ENCODE measurements around the gene CYP27B1.

Gene CYP27B1

GRCh38 chr12:57735198-57735855, 31.6 kb downstream of the CYP27B1 start:
- no peak for DNase-seq (ENCODE audit: low read depth)

DNA sequence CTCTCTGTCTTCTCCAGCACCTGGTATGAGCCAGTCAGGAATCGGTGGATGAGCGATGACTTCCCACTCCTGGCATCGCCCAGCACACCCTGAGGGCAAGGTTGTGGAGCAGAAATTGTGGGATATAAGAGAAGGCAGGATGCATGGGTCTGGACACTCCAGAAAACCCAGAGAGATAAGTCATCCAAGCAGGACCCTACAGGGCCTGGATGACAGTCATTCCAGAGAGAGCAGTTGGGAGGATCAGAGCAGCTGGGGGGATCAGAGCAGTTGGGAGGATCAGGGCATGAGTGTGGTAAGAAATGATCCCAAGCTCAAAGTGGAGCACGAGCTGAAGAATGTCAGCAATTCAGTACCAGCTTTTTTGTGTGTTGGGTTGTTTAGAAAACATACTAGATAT, 32.3 kb downstream of the CYP27B1 start:
- no peak for DNase-seq (ENCODE audit: low read depth)

DNA sequence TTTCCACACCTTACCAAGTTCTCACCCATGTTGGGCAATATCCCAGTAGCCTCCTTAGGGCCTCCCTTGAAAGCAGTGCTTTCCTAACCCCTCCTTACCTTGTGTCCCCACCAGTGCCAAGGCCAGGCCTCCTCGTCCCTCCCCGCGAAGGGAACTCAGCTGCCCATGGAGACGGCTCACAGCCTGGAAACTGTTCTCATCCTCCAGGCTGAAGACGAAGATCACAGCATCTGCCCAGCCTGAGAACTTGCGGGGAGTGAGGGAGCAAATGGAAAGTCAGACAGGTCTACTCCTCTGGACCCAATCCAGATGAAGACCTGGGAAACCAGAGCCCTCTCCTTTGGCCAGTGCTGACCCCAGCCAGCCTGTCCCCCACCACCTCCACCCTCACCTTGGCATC, 33.0 kb downstream of the CYP27B1 start:
- no peak for DNase-seq (ENCODE audit: low read depth)

DNA sequence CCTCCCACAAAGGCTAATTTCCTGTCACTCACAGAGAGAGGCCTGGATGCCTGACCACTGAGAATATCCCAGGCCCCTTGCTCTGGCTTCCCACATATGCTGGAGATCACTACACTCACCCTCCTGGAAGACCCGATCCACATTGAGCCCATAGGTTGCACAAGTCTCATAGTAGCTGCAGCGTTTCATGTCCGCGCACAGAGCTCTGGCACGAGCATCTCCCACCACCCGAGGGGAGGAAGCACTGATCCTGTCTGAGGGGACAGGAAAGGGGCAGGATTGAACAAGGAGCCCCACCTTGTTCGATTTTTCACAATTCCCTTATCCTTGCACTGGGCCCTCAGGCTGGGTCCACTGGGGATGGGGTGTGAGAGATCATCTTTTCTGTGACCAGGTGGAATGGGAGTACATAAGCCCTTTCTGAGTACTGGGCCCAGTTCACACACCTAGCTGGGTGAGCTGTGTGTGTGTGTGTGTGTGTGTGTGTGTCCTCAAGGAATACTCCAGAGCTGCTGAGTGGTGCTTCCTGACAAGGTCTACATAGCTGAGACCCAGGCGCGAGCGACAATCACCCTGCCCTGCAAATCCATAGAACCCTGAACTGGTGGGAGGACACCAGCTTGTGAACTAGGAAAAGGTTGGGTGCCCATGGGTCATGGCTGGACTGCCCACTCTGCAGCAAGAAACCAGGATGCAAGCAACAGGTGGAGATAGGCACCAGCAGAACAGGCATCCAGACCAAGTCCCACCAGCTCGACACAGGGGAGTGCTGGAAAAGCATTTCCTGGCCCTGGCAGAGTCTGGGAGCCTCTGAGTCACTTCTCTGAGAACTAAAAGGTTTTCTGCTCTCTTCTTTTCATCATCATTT, 33.9 kb downstream of the CYP27B1 start:
- DNase-seq (ENCODE audit: low read depth): no peak

- DNase-seq (ENCODE audit: low read depth): no peak
Observed at GRCh38 chr12:57732270-57732669, 34.6 kb downstream of the CYP27B1 start.

DNA sequence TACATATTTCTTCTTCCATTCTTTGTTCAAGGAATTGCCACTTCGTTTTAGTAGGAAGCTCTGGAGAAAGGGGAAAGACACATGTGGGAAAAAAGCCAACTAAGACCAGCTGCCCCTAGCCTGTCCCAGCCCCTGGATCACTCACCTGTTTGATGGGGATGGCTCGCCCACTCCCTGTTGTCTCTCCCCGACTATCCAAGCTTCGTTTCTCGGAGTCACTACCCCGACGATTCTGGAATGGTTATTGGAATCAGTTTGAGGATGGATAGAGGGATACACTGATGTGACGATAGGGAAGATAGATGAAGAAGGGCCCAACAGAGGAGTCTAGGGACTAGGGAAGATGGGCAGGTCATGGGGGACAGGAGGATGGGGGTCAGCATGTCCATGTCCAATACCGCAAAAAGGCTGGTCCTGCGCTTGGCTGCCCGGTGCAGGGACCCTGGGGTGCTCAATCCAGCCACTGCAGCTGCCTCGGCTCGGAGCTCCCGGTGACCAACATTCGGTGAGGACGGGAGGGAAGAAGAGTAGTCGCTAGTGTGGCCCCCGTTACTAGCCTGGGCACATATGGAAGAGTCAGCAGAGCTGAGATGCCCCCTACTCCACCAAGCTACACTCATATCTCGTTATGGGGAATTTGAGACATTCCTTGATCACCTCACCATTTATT, 35.3 kb downstream of the CYP27B1 start:
- no peak for DNase-seq (ENCODE audit: low read depth)

DNA sequence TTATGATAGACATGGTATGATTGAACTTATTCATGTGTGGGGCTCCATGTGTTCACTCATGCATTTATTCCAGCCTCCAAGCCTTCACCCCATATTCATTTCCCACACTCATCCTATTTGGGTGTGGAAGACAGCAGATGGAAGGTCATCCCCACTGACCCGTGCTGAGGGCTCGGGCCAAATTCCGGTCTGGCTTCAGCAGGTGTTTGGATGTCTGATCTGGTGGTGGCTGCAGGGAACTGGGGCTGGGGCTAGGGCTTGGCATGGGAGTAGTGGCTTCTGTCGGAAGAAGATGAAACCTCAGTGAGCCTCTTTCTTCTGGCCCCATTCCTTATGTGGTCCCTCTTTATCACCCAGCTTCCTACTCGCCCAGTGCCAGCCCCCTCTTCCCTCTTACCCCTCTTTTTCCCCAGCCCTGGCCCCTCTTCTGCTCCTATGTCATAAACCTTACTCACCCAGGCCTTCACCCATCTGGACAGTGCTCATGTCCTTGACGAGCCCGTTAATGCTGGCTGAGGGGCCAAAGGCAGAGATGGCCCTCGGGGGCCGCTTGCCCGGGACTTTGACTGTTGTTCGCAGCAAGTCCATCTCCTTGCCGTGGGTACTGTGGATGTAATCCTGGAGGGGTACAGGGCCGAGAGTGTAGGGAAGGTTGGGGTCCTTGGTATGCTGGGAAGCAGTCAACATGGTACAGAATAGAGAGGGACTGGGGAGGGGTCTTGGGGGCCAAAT, 36.4 kb downstream of the CYP27B1 start:
- no peak for DNase-seq (ENCODE audit: low read depth)

DNA sequence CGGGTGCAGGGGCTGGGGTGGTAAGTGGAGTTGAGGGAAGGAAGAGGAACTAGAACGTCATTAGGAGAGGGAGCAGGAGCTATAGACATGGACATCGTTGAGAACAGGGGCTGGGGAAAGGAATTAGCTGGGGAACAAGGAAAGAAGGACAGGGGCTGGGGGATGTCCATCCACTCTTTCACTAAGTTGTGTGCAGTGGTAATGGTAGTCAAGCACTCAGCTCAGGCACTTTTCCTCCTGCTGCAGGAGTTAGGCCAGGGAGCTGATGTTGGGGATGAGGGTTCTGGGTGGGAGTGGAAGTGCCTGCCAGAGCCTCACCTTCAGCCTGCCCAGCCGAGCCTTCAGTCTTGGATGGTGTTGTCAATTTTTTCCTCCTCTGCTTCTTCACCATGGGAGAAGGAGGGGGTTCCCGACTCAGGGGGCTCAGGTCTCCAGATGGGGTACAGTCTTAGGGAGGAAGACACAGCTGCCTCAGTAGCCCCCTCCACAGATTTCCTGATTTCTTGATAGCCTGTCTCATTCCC, 37.5 kb downstream of the CYP27B1 start:
- DNase-seq (ENCODE audit: low read depth): no peak

- no peak for DNase-seq (ENCODE audit: low read depth)
Observed at GRCh38 chr12:57727758-57728395, 39.0 kb downstream of the CYP27B1 start.

DNA sequence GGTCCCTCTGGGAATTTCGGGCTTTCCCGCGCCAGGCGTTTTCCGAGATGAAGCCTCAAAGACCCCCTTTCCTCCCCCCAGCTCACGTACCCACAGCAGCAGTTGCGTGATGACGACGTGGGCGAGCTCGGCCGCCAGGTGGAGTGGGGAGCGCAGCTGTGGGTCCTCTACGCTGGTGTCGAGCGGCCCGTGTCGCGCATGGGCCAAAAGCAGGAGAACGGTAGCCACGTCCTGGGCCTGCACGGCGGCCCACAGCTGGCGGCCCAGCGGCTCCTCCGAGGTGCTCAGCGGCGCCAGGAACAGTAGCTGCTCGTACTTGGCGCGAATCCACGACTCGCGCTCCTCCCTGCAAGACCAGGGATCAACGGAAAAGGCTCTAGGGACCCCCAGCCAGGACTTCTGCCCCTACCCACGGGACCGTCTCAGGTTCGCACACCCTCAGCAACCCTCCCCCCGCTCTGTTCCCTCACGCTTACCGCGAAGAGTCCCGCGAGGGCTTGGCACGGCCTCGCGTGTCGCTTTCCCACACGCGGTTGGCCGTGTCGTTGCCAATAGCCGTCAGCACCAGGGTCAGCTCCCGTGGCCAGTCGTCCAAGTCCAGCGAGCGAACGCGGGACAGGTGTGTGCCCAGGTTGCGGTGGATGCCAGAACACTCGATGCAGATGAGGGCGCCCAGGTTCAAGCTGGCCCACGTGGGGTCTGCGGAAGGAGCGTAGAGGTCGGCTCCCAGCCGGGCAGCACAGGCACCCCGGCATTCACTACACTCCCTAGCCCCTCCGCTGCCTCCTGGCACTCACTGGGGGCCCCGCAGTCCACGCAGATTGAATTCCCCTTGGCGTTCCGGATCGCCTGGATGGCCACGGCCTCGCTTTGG, 39.8 kb downstream of the CYP27B1 start:
- DNase-seq (ENCODE audit: low read depth): no peak

DNA sequence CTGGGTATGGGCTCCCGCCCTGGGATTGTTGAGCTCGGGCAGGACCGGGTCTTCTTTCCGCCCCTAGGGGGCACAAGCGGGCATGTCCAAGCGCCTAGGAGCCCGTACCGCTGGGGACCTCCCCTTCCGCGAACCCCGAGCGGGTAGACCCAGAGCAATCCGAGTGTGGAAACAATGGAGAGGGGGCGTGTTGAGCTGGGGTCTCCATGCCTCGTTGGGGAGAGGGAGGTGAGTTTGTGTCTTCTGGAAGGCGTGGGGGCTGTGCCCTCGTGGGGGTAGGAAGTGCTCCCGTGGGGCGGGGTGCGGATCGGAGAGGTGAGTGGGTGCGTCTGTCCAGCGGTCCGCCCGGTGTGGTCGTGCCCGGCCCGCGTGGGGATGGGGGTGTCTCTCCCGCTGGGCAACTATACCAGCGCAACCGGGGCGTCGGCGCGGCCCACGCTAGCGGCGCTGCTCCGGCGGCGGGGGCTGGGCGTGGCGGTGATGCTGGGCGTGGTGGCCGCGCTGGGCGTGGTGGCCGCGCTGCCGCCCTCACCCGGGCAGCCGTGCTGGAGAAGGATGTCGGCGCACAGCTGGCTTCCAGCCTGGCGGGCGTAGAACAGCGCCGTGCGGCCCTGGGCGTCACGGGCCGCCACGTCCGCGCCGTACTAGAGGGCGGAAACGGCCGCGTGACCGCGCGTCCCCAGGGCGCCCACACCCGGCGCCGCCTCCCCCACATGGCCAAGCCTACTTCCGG, 40.6 kb downstream of the CYP27B1 start:
- DNase-seq (ENCODE audit: low read depth): no peak

GRCh38 chr12:57725851-57726150, 41.1 kb downstream of the CYP27B1 start:
- DNase-seq (ENCODE audit: low read depth): no peak

DNA sequence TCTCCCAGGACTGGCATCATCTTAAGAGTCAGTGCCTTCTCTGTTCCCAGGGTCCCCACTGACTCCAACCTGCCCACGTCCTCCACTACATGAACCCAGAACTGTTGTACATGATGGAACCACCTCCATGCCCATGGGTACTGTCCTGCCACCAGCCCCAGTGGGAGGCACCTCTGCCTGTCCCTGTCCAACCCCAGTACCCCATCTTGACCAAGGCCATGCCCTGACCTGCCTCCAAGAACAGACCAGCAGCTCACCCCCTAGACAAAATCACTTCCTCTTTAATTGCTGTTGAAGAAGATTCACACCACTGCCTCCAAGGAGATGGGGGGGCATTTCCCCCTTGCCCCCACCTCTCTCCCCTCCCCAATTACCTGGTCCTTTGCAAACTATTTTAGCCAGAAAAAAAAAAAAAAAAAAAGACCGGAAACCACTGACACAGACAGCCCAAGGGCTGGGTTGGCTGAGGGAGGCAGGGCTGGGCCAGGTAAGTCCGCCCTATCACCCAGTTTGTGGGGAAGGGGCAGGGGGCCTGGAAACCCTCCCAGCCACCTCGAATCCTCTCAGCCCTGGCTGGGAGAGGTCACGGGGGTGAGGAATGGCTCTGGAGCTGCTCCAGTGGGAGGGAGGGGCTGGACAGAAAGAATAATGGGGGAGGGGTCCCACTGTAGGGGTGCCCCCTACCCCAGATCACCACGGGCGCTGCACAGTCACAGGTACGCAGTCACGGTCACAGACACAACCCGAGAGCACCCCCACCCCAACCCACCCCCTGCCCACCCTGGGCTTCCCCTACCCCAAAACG, 41.7 kb downstream of the CYP27B1 start:
- no peak for DNase-seq (ENCODE audit: low read depth)

DNA sequence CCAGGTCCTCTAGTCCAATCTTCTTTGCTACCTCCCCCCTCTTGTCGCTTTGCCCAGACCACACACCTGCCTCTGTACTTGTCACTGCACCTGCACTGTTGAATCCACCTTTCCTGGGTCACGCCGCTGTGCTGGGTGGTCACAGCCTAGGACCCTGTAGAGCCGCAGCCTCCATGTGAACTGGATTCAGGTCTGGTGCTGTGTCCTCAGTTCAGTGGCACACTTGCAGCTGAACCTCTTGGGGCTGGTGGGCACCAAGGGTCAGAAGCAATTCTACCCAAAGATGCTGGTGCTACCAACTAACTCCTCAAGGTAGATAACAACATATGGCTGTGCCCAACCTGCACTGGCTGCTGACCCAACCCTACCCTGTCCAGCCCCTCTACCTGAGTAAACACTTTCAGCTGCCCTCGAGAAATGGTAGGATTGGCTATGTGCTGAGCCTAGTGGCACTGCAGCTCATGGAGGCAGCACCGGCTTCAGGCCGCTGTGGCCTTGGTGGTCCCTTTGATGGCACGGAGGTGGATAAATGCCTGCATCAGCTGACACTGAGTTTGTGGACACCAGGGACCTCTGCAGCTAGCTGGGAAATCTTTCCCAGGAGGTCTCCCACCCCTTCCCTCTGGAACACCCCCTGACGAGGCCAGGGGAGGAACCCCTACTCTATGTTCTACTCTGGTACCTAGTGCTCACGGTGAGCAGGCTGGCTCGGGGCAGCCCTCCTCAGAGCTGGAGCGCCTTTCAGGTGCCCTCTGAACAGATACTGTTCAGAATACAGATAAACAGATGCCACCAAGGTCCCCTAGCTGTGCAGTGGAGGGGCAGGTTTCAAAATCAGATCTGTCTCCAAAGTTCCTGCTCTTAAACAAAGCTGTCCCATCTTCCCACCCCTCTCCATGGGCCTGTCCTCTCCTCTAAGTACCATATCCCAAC, 42.6 kb downstream of the CYP27B1 start:
- DNase-seq (ENCODE audit: low read depth): no peak

GRCh38 chr12:57723630-57723962, 43.3 kb downstream of the CYP27B1 start:
- DNase-seq (ENCODE audit: low read depth): no peak

- no peak for DNase-seq (ENCODE audit: low read depth)
Observed at GRCh38 chr12:57722716-57723629, 43.9 kb downstream of the CYP27B1 start.

Data from stimulated activated CD8-positive, alpha-beta memory T cell treated with anti-CD3 and anti-CD28 coated beads, Interleukin-7, amount 100 ng/mL, for 24 hours (primary cell).